Measurements from ENCODE around the gene AHRR.

DNA sequence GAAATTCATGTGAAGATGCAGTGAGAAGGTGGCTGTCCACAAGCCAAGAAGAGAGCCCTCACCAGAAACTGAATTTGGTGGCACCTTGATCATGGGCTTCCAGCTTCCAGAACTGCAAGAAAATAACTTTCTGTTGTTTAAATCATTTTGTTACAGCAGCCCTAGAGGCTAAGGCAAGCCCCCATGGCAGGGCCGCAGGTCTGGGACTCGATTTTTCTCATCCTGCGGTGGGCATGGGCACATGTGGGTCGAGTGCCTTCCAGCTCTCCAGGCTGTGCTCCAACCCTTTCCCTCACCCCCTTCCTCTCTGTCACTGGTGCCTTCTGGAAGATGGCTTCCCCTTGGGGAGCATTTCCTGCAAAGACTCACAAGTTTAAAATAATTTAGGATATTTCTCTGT, 40.7 kb downstream of the AHRR start:
- TF ChIP-seq, protein P1, sequence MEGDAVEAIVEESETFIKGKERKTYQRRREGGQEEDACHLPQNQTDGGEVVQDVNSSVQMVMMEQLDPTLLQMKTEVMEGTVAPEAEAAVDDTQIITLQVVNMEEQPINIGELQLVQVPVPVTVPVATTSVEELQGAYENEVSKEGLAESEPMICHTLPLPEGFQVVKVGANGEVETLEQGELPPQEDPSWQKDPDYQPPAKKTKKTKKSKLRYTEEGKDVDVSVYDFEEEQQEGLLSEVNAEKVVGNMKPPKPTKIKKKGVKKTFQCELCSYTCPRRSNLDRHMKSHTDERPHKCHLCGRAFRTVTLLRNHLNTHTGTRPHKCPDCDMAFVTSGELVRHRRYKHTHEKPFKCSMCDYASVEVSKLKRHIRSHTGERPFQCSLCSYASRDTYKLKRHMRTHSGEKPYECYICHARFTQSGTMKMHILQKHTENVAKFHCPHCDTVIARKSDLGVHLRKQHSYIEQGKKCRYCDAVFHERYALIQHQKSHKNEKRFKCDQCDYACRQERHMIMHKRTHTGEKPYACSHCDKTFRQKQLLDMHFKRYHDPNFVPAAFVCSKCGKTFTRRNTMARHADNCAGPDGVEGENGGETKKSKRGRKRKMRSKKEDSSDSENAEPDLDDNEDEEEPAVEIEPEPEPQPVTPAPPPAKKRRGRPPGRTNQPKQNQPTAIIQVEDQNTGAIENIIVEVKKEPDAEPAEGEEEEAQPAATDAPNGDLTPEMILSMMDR (IDR thresholded peaks at IDR 0.05) = no peak
- TF ChIP-seq POLR2AphosphoS5 (IDR thresholded peaks at IDR 0.05; ENCODE audit: insufficient read depth in 1 of 2, low read depth in 1 of 2) (no peak), POLR2A (IDR thresholded peaks at IDR 0.05) (no peak)
